Endothelial cell (in vitro differentiated cells): ENCODE measurements around the gene ARHGEF4. TPM values are rescaled to one million over a fixed set of nuclear protein-coding genes. Genes with fewer than 3 reads are reported as not detected.

Experiments
- DNase-seq: peaks from one replicate; pipeline ENCODE4 v3.0.0; 2021; ENCODE audit warnings: low spot score
- H3K27ac Mint-ChIP-seq: one replicate; pipeline ENCODE4 v1.8.0; 2021; ENCODE audit warnings: mixed read lengths, inconsistent platforms; ENCODE audit not compliant: unreplicated experiment
- H3K27me3 Mint-ChIP-seq: one replicate; pipeline ENCODE4 v1.8.0; 2021; ENCODE audit warnings: mild to moderate bottlenecking, moderate library complexity, mixed read lengths, inconsistent platforms; ENCODE audit not compliant: unreplicated experiment
- H3K36me3 Mint-ChIP-seq: one replicate; pipeline ENCODE4 v1.8.0; 2021; ENCODE audit warnings: mild to moderate bottlenecking, low read depth, mixed read lengths, inconsistent platforms; ENCODE audit not compliant: unreplicated experiment
- H3K4me1 Mint-ChIP-seq: one replicate; pipeline ENCODE4 v1.8.0; 2021; ENCODE audit warnings: mild to moderate bottlenecking, mixed read lengths, inconsistent platforms; ENCODE audit not compliant: unreplicated experiment
- H3K4me3 Mint-ChIP-seq: one replicate; pipeline ENCODE4 v1.8.0; 2021; ENCODE audit warnings: mild to moderate bottlenecking, mixed read lengths, inconsistent platforms; ENCODE audit not compliant: unreplicated experiment
- H3K9me3 Mint-ChIP-seq: one replicate; pipeline ENCODE4 v1.8.0; 2021; ENCODE audit warnings: mixed read lengths, inconsistent platforms; ENCODE audit not compliant: unreplicated experiment
- total RNA-seq: library from RNA; stranded (reverse); fragmentation: NEBNext Ultra II Directional; extraction: Animal tissue kit (Norgen Biotek cat#: 25700); gene quantifications from one replicate; pipeline ENCODE4 v1.2.1, GENCODE V29; 2021; ENCODE audit not compliant: unreplicated experiment
- TF ChIP-seq, protein P1 (sequence below): fragments of 200-600 bp; sonication (generic); IDR thresholded peaks from one replicate; pipeline ENCODE4 v1.5.0; 2021; ENCODE audit warnings: antibody characterized with exemption; ENCODE audit not compliant: unreplicated experiment

Gene ARHGEF4
- total RNA-seq, 1 donor from 2014 or later: 10.3 TPM

DNA sequence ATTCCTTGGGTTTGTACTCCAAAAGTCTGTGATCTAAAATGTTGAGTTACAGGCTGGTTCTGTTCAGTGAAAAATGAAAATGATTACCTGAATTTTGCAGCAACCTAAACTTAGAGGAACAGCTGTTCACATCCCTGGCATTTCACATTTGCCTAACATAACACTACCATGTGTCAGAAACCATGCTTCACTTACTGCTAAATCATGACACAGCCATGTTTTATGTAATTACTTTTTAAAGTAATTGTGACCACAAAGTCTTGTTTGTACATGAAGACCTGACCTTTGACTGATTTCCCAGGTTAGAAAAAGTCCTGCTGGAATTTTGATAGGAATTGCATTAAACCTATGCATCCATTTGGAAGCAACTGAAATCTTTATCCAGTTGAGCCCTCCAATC is 177.4 kb downstream of the ARHGEF4 start:
- peaks cover 9% of the 10 kb centered on the region for H3K27me3 Mint-ChIP-seq

DNA sequence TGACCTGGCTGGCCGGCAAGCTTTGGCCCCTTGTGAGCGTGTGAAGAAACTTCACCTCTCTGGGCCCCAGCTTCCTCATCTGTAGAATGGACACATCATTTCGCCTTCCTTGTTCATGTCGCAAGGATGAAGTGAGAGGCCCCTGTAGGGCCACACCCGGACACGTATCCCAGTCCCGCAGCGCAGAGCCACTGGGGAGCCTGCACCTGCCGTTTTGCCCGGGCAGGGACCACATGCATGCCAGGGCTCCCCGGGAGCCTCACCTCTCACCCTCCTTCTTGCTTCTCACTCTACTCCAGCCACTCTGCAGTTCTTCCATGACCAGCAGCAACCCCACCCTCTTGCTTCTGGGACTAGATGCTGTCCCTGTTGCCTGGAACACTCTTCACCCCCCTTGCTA is 179.1 kb downstream of the ARHGEF4 start:
- TF ChIP-seq, protein P1, sequence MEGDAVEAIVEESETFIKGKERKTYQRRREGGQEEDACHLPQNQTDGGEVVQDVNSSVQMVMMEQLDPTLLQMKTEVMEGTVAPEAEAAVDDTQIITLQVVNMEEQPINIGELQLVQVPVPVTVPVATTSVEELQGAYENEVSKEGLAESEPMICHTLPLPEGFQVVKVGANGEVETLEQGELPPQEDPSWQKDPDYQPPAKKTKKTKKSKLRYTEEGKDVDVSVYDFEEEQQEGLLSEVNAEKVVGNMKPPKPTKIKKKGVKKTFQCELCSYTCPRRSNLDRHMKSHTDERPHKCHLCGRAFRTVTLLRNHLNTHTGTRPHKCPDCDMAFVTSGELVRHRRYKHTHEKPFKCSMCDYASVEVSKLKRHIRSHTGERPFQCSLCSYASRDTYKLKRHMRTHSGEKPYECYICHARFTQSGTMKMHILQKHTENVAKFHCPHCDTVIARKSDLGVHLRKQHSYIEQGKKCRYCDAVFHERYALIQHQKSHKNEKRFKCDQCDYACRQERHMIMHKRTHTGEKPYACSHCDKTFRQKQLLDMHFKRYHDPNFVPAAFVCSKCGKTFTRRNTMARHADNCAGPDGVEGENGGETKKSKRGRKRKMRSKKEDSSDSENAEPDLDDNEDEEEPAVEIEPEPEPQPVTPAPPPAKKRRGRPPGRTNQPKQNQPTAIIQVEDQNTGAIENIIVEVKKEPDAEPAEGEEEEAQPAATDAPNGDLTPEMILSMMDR: no peak
- Mint-ChIP-seq H3K27me3 (peaks cover 9% of the 10 kb centered on the region), H3K27ac (no peak overlapping the region), H3K4me1 (peaks cover 11% of the 10 kb centered on the region), H3K36me3 (peaks cover 4% of the 10 kb centered on the region), H3K9me3 (no peaks in the 10 kb centered on the region), H3K4me3 (no peak overlapping the region)
- no peak for DNase-seq

More for the DNA sequence above, 177.4 kb downstream of the ARHGEF4 start:
- Mint-ChIP-seq H3K9me3 (no peaks in the 10 kb centered on the region), H3K4me1 (peaks cover 21% of the 10 kb centered on the region), H3K36me3 (peaks cover 4% of the 10 kb centered on the region), H3K27ac (no peak overlapping the region), H3K4me3 (no peak overlapping the region)
- no peak for DNase-seq
- TF ChIP-seq, protein P1: no peak

DNA sequence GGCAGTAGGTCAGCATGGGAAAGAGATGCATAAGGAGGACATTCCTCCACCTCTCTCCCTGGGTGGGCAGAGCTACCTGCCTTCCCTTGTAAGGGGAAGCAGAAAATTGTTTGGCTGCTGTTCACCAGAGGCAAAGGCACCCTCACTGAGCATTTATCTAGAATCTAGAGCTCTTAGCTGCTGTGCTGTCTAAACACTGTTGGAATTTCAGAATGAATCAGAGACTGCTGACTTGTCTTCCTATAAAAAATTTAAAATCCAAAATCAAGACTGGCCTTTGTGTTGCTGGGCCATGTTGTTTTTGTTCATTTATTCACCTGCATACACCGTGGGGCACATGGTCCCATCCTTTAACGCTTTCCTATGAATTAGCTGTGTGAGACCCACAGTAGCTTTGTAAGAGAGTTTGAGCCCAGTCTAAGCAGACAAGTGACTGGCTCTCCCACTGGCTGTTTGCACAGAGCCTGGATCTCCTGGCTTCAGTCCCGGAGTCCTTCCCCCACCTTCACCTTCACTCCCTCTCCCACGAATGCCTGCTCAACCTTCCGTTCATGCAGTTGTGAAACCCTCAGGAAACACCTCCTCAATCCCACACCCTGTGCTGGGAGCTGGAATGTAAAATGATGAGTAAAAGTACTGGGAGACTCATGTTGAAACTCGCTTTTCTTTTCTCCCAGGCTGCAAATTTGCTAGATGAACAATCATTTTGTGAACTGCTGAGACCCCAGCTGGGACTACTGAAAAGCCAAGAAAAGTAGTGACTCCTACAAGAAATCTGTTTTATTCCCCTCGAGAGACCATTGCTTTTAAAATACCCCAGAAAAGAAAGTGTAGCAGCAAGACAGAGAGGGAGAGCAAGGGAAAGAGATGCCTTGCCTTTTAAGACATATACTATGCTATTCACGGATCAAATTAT is 180.4 kb downstream of the ARHGEF4 start:
- Mint-ChIP-seq H3K4me1 (peaks cover 2% of the 10 kb centered on the region), H3K4me3 (no peak overlapping the region), H3K36me3 (peaks cover 4% of the 10 kb centered on the region), H3K27ac (no peak overlapping the region), H3K9me3 (no peaks in the 10 kb centered on the region), H3K27me3 (peaks cover 7% of the 10 kb centered on the region)
- TF ChIP-seq, protein P1: no peak
- no peak for DNase-seq

DNA sequence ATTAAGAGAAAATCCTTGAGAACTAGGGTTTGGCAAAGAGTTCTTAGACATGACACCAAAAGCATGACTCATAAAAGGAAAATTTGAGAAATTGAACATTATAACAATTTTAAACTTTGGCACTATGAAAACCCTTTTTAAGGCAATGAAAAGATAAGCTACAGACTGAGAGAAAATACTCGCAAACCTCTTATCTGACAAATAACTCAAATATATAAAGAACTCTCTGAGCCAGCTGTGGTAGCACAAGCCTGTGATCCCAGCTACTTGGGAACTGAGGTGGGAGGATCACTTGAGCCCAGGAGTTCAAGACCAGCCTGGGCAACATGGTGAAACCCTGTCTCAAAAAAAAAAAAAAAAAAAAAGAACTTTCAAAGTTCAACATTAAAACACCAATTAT is 186.0 kb downstream of the ARHGEF4 start:
- no peaks in the 10 kb centered on the region for H3K9me3 Mint-ChIP-seq
- TF ChIP-seq, protein P1: no peak
- peaks cover 1% of the 10 kb centered on the region for H3K27me3 Mint-ChIP-seq
- H3K27ac Mint-ChIP-seq: no peak overlapping the region
- H3K4me1 Mint-ChIP-seq: peaks cover 4% of the 10 kb centered on the region
- no peak for DNase-seq
- no peak overlapping the region for H3K4me3 Mint-ChIP-seq
- H3K36me3 Mint-ChIP-seq: peaks cover 6% of the 10 kb centered on the region

DNA sequence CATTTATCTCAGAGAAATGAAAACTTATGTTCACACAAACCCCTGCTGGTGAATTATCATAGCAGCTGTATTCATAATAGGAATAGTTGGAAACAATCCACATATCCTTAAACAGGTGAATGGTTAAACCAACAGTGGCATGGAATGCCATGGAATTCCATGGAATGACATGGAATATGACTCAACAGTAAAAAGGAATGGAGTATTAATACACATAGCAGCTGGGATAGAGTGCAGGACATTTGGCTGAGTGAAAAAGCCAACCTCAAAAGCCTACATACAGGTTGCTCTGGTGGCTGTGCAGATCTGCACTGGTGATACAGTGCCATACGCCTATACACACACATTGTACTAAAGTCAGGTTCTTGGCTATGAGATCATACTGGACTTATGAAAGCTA is 187.0 kb downstream of the ARHGEF4 start:
- Mint-ChIP-seq H3K27ac (no peak overlapping the region), H3K36me3 (peaks cover 6% of the 10 kb centered on the region), H3K27me3 (peaks cover 1% of the 10 kb centered on the region), H3K9me3 (no peaks in the 10 kb centered on the region), H3K4me1 (peaks cover 4% of the 10 kb centered on the region), H3K4me3 (no peak overlapping the region)
- DNase-seq: no peak
- TF ChIP-seq, protein P1: no peak
